ENCODE data around the gene TP53I13.

The TP53I13 gene

GRCh38 chr17:29615492-29616299, 47.2 kb downstream of the TP53I13 start:
- DNase-seq (ENCODE audit: low read depth, low spot score): peak; percentile 90

GRCh38 chr17:29616300-29617048, 48.0 kb downstream of the TP53I13 start:
- no peak for DNase-seq (ENCODE audit: low read depth, low spot score)

DNA sequence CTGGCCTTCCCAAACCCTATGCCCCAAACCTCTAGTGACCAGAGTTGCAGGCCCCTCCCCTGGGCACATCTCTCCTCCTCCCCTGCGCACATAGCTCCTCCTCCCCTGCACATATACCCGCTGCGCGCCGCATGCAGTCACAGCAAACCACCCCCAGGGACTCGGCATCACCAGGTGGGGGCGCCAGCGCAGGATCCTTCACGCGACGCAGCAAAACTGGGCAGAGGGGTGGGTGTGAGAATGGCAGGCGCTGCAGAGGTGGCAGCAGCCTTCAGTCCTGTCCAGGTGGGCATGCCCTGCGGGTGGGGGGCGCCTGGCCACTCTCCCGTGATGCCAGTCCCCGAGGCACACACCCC, 48.6 kb downstream of the TP53I13 start:
- peak; percentile 85 for DNase-seq (ENCODE audit: low read depth, low spot score)

GRCh38 chr17:29617481-29618271, 49.2 kb downstream of the TP53I13 start:
- DNase-seq (ENCODE audit: low read depth, low spot score): peak; percentile 81

GRCh38 chr17:29618272-29619065, 50.0 kb downstream of the TP53I13 start:
- DNase-seq (ENCODE audit: low read depth, low spot score): no peak

DNA sequence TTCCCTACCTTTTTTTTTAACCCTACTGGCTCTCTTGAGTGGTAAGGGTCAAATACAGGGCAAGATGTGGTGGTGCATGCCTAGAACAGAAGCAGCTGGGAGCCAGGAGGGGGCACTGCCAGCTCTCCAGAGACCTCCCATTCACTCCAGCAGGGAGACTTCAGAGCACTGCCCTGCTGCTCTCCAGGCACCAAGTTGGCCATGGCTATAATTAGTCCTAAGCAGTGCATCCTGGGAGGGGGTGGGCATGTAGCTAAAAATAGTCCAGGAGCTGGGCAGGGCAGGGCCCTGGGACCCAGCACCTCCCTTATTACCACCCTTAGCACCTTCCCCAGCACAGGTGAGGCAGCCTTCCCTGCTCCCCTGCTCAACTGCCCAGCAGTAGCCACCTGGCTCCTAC, 50.8 kb downstream of the TP53I13 start:
- DNase-seq (ENCODE audit: low read depth, low spot score): peak; percentile 65

- DNase-seq (ENCODE audit: low read depth, low spot score): no peak
These were observed 51.8 kb downstream of the TP53I13 start for GRCh38 chr17:29620271-29620670.

DNA sequence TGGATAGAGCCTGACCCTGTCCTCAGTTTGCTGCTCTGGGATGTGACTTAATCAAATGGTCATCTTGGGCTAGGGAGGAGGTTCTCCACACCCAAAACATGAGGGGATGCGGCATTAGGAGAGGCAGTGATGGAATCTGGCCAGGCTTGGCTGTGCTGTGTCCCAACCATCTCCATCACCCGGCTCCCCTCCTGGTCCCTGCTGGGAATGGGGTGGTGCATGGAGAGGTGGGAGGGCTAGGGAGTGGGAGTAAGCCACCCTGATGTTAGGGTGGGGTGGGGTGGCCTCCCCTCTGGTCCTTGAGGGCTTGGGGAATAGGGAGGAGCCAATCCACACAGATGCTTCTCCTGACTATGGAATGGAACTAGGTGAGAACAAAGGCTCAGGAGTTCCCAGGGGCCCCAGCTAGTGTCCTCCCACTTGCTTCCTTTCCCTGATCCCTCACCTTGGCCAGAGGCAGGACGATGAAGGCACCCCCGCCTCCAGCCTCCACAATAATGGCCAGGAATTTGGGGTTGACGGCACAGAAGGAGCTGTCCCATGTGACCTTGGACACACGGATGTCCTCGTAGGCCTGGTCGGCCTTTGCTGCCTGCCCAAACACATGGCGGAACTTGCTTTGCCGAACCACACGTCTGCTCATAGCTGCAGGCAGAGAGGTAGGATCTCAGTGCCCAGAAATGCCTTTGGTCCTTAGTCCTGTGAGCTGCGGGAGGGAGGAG, 52.4 kb downstream of the TP53I13 start:
- DNase-seq (ENCODE audit: low read depth, low spot score): no peak

DNA sequence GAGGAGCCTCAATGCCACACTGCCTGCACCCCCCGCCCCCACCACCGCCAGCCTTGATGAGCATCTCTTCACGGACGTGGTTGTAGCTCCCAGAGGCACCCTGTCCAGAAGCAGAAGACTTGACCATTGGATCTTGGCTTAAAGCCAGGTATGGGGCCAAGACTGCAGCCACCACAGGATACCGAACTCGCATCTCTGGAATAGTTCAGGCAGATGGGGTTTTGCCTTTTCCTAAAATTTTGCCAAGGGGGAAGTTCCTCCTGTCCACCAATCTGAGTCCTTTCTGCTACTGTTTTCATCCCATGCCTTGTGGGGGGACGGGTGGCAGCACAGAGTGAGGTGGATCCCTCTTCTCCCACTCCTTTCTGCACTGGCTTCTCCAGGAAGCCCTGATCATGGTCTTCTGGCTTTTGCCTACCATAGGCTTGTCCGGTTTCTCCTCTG, 53.3 kb downstream of the TP53I13 start:
- no peak for DNase-seq (ENCODE audit: low read depth, low spot score)

All from astrocyte of the hippocampus (primary cell).